OCI-LY3 (cell line): Measurements from ENCODE around the gene TMEM88.
A peak's percentile ranks its signal among the peaks of the same experiment; 100 is the strongest.

Experiments used
- H2AFZ ChIP-seq: fragments of 200-600, 300-600 bp; shearing (Covaris generic); 2 replicates; pipeline ENCODE4 v1.6.0; 2014; ENCODE audit warnings: antibody characterized with exemption, low read depth, low read length
- H3K27ac ChIP-seq: fragments of 200-600, 300-600 bp; sonication (generic); 2 replicates; pipeline ENCODE4 v1.5.1; 2014; ENCODE audit warnings: mild to moderate bottlenecking, low read length, moderate library complexity, mixed read lengths
- H3K27me3 ChIP-seq: fragments of 200-600, 300-600 bp; sonication (generic); 2 replicates; pipeline ENCODE4 v1.6.1; 2014; ENCODE audit warnings: low read depth, low read length, mixed read lengths
- H3K36me3 ChIP-seq: fragments of 200-600, 300-600 bp; sonication (generic); replicated peaks from 2 replicates; pipeline ENCODE3; 2014; ENCODE audit warnings: low read depth, low read length, mixed read lengths
- H3K4me1 ChIP-seq: fragments of 300-600, 200-600 bp; sonication (generic); 2 replicates; pipeline ENCODE4 v1.6.1; 2014; ENCODE audit warnings: low read length, mixed read lengths
- H3K4me2 ChIP-seq: fragments of 200-600, 300-600 bp; sonication (generic); 2 replicates; pipeline ENCODE4 v1.6.1; 2014; ENCODE audit warnings: low read length, mixed read lengths
- H3K4me3 ChIP-seq: fragments of 300-600, 200-600 bp; sonication (generic); 2 replicates; pipeline ENCODE4 v1.5.1; 2014; ENCODE audit warnings: antibody characterized with exemption, mild to moderate bottlenecking, low read length, moderate library complexity
- H3K79me2 ChIP-seq: fragments of 300-600, 200-600 bp; shearing (Covaris generic); 2 replicates; pipeline ENCODE4 v1.6.1; 2014; ENCODE audit warnings: mild to moderate bottlenecking, low read length, mixed read lengths
- H3K9ac ChIP-seq: fragments of 300-600, 200-600 bp; shearing (Covaris generic); 2 replicates; pipeline ENCODE4 v1.6.0; 2014; ENCODE audit warnings: mild to moderate bottlenecking, low read length, moderate library complexity
- H3K9me3 ChIP-seq: fragments of 200-600, 300-600 bp; shearing (Covaris generic); 2 replicates; pipeline ENCODE4 v1.6.1; 2014; ENCODE audit warnings: low read length, mixed read lengths; ENCODE audit not compliant: insufficient read depth
- H4K20me1 ChIP-seq: fragments of 200-600, 300-600 bp; sonication (generic); 2 replicates; pipeline ENCODE4 v1.6.1; 2016; ENCODE audit warnings: low read length, mixed read lengths; ENCODE audit not compliant: insufficient read depth
- EZH2phosphoT487 ChIP-seq: fragments of 200-600 bp; shearing (Covaris generic); IDR thresholded peaks from 2 replicates; pipeline ENCODE4 v1.6.1; 2018; ENCODE audit warnings: antibody characterized with exemption, mixed run types, low read depth
- TF ChIP-seq, protein P1 (sequence below): fragments of 200-600, 300-600 bp; sonication (generic); IDR thresholded peaks from 2 replicates; pipeline ENCODE4 v1.5.1; 2014; ENCODE audit warnings: antibody characterized with exemption, low read length, low read depth

The TMEM88 gene

GRCh38 chr17:7839190-7839875 is 15.5 kb upstream of the TMEM88 start:
- peak overlapping the region; percentile 30; the same call in 1 of the 2 replicates for H3K9ac ChIP-seq
- H3K36me3 ChIP-seq: no peaks in the 10 kb centered on the region
- H3K79me2 ChIP-seq: peaks cover 72% of the 10 kb centered on the region
- H3K27me3 ChIP-seq: no peaks in the 10 kb centered on the region
- peak overlapping the region; percentile 52 for H3K27ac ChIP-seq
- peak overlapping the region; percentile 51; the same call in 1 of the 2 replicates for H3K4me2 ChIP-seq
- no peak for TF ChIP-seq EZH2phosphoT487
- TF ChIP-seq, protein P1, sequence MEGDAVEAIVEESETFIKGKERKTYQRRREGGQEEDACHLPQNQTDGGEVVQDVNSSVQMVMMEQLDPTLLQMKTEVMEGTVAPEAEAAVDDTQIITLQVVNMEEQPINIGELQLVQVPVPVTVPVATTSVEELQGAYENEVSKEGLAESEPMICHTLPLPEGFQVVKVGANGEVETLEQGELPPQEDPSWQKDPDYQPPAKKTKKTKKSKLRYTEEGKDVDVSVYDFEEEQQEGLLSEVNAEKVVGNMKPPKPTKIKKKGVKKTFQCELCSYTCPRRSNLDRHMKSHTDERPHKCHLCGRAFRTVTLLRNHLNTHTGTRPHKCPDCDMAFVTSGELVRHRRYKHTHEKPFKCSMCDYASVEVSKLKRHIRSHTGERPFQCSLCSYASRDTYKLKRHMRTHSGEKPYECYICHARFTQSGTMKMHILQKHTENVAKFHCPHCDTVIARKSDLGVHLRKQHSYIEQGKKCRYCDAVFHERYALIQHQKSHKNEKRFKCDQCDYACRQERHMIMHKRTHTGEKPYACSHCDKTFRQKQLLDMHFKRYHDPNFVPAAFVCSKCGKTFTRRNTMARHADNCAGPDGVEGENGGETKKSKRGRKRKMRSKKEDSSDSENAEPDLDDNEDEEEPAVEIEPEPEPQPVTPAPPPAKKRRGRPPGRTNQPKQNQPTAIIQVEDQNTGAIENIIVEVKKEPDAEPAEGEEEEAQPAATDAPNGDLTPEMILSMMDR: no peak
- H2AFZ ChIP-seq: no peak overlapping the region
- no peaks in the 10 kb centered on the region for H3K9me3 ChIP-seq
- H3K4me1 ChIP-seq: peaks cover 39% of the 10 kb centered on the region
- H3K4me3 ChIP-seq: peak overlapping the region; percentile 51; the same call in 1 of the 2 replicates
- peaks cover 23% of the 10 kb centered on the region for H4K20me1 ChIP-seq

DNA sequence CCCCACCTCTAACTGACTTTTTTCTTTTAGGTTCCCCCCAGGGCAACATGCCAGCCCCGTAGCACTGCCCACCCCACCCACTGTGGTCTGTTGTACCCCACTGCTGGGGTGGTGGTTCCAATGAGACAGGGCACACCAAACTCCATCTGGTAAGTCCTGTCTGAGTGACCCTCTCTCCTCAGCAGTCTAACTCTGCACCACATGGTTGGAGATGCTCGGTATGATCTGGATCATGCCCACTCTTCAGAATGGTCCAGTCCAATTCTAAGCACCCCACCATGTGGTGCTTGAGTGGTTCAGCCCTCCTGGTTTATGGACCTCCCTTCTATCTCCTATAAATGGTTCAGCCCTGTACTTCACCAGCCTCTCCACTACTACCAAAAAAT is 15.0 kb upstream of the TMEM88 start:
- Histone ChIP-seq H3K4me1 (peaks cover 39% of the 10 kb centered on the region), H2AFZ (no peak overlapping the region), H4K20me1 (peaks cover 26% of the 10 kb centered on the region), H3K27me3 (no peaks in the 10 kb centered on the region), H3K79me2 (peaks cover 78% of the 10 kb centered on the region), H3K9me3 (no peaks in the 10 kb centered on the region), H3K4me2 (peak overlapping the region; percentile 96), H3K9ac (no peak overlapping the region), H3K36me3 (no peaks in the 10 kb centered on the region), H3K4me3 (0 out of 2 replicates have a peak overlapping the region, but pooled peaks have one; percentile 88), H3K27ac (no peak overlapping the region)
- TF ChIP-seq, protein P1: no peak
- no peak for TF ChIP-seq EZH2phosphoT487

- Histone ChIP-seq H3K9ac (peak overlapping the region; percentile 99; the same call in 1 of the 2 replicates), H3K36me3 (peaks cover 5% of the 10 kb centered on the region), H3K4me1 (peaks cover 43% of the 10 kb centered on the region), H4K20me1 (peaks cover 32% of the 10 kb centered on the region), H3K4me2 (peak overlapping the region; percentile 96), H3K4me3 (peak overlapping the region; percentile 88), H3K27me3 (no peaks in the 10 kb centered on the region), H3K27ac (peak overlapping the region; percentile 98), H3K9me3 (no peaks in the 10 kb centered on the region), H2AFZ (no peak overlapping the region), H3K79me2 (peaks cover 84% of the 10 kb centered on the region)
- TF ChIP-seq, protein P1: no peak
- TF ChIP-seq EZH2phosphoT487: no peak
Observed at GRCh38 chr17:7840441-7840840, 14.4 kb upstream of the TMEM88 start.

GRCh38 chr17:7840875-7841274 is 14.0 kb upstream of the TMEM88 start:
- TF ChIP-seq, protein P1: no peak
- no peak for TF ChIP-seq EZH2phosphoT487
- peak overlapping the region; percentile 98 for H3K27ac ChIP-seq
- peak overlapping the region; percentile 96 for H3K4me2 ChIP-seq
- H3K79me2 ChIP-seq: peaks cover 86% of the 10 kb centered on the region
- peak overlapping the region; percentile 99 for H3K9ac ChIP-seq
- peaks cover 8% of the 10 kb centered on the region for H3K36me3 ChIP-seq
- H3K9me3 ChIP-seq: no peaks in the 10 kb centered on the region
- no peak overlapping the region for H2AFZ ChIP-seq
- H3K4me3 ChIP-seq: peak overlapping the region; percentile 88
- peaks cover 45% of the 10 kb centered on the region for H3K4me1 ChIP-seq
- H3K27me3 ChIP-seq: no peaks in the 10 kb centered on the region
- H4K20me1 ChIP-seq: peaks cover 36% of the 10 kb centered on the region
